Ectodermal cell (in vitro differentiated cells): ENCODE measurements around the gene TMEM14C.

Experiments used
- H3K27ac ChIP-seq: 2 replicates; pipeline ENCODE4 v1.7.0; 2013; ENCODE audit warnings: mild to moderate bottlenecking, low read depth, low read length; ENCODE audit not compliant: insufficient read depth, poor library complexity, severe bottlenecking
- H3K27me3 ChIP-seq: 2 replicates; pipeline ENCODE4 v1.7.0; 2013; ENCODE audit warnings: mild to moderate bottlenecking, low read length; ENCODE audit not compliant: insufficient read depth, control insufficient read depth, poor library complexity, severe bottlenecking
- H3K36me3 ChIP-seq: one replicate; pipeline ENCODE4 v1.7.0; 2013; ENCODE audit warnings: low read length; ENCODE audit not compliant: control insufficient read depth, insufficient read depth
- H3K4me1 ChIP-seq: one replicate; pipeline ENCODE4 v1.7.0; 2013; ENCODE audit warnings: low read length; ENCODE audit not compliant: control insufficient read depth, insufficient read depth
- H3K4me3 ChIP-seq: 2 replicates; pipeline ENCODE4 v1.7.0; 2013; ENCODE audit warnings: low read depth, low read length, control low read depth; ENCODE audit not compliant: insufficient read depth
- H3K9me3 ChIP-seq: 2 replicates; pipeline ENCODE4 v1.7.0; 2013; ENCODE audit warnings: mild to moderate bottlenecking, low read length, moderate library complexity; ENCODE audit not compliant: control insufficient read depth
- WGBS, 2 experiments: methylation state at CpG; one replicate each; pipeline ENCODE4 v1.1.7; 2013; ENCODE audit warnings: missing lambda C conversion rate in 2 of 2; 5-methylcytosine and 5-hydroxymethylcytosine counted together

TMEM14C gene

GRCh38 chr6:10759312-10759839, 36.5 kb downstream of the TMEM14C start:
- Histone ChIP-seq H3K36me3 (peaks cover 10% of the 10 kb centered on the region), H3K27ac (no peak overlapping the region), H3K9me3 (no peaks in the 10 kb centered on the region), H3K4me3 (no peak overlapping the region), H3K4me1 (no peaks in the 10 kb centered on the region), H3K27me3 (no peaks in the 10 kb centered on the region)
- 85 to 92% methylated on average over 3 of the region's 3 CpGs for WGBS, 2 experiments

GRCh38 chr6:10759884-10760329, 37.0 kb downstream of the TMEM14C start:
- WGBS, 2 experiments: 92% methylated on average over 6 of the region's 6 CpGs

GRCh38 chr6:10763006-10763405, 40.1 kb downstream of the TMEM14C start:
- 91 to 100% methylated on average over 1 to 2 of the region's 2 CpGs for WGBS, 2 experiments
- H3K4me3 ChIP-seq: no peak overlapping the region
- H3K4me1 ChIP-seq: no peaks in the 10 kb centered on the region
- no peak overlapping the region for H3K27ac ChIP-seq
- no peaks in the 10 kb centered on the region for H3K9me3 ChIP-seq
- H3K27me3 ChIP-seq: no peaks in the 10 kb centered on the region
- peaks cover 5% of the 10 kb centered on the region for H3K36me3 ChIP-seq

More at GRCh38 chr6:10759884-10760329, 37.0 kb downstream of the TMEM14C start:
- H3K4me1 ChIP-seq: no peaks in the 10 kb centered on the region
- no peaks in the 10 kb centered on the region for H3K27me3 ChIP-seq
- no peaks in the 10 kb centered on the region for H3K9me3 ChIP-seq
- peaks cover 10% of the 10 kb centered on the region for H3K36me3 ChIP-seq
- no peak overlapping the region for H3K4me3 ChIP-seq
- H3K27ac ChIP-seq: no peak overlapping the region

GRCh38 chr6:10769419-10769818, 46.5 kb downstream of the TMEM14C start:
- Histone ChIP-seq H3K36me3 (no peaks in the 10 kb centered on the region), H3K4me3 (no peak overlapping the region), H3K9me3 (no peaks in the 10 kb centered on the region), H3K4me1 (no peaks in the 10 kb centered on the region), H3K27ac (no peak overlapping the region), H3K27me3 (no peaks in the 10 kb centered on the region)
- 95 to 96% methylated on average over 3 of the region's 3 CpGs for WGBS, 2 experiments

GRCh38 chr6:10771371-10771894, 48.6 kb downstream of the TMEM14C start:
- Histone ChIP-seq H3K4me3 (no peak overlapping the region), H3K9me3 (no peaks in the 10 kb centered on the region), H3K36me3 (peaks cover 6% of the 10 kb centered on the region), H3K4me1 (no peaks in the 10 kb centered on the region), H3K27me3 (no peaks in the 10 kb centered on the region), H3K27ac (no peak overlapping the region)
- WGBS, 2 experiments: 91% methylated on average over 12 of the region's 12 CpGs

GRCh38 chr6:10778230-10778629, 55.4 kb downstream of the TMEM14C start:
- Histone ChIP-seq H3K36me3 (peaks cover 6% of the 10 kb centered on the region), H3K27ac (no peak overlapping the region), H3K9me3 (no peaks in the 10 kb centered on the region), H3K4me1 (no peaks in the 10 kb centered on the region), H3K27me3 (no peaks in the 10 kb centered on the region), H3K4me3 (no peak overlapping the region)
- 99 to 100% methylated on average over 3 of the region's 3 CpGs for WGBS, 2 experiments

GRCh38 chr6:10779076-10779475, 56.2 kb downstream of the TMEM14C start:
- Histone ChIP-seq H3K9me3 (no peaks in the 10 kb centered on the region), H3K4me3 (no peak overlapping the region), H3K27me3 (no peaks in the 10 kb centered on the region), H3K4me1 (no peaks in the 10 kb centered on the region), H3K27ac (no peak overlapping the region), H3K36me3 (peaks cover 6% of the 10 kb centered on the region)
- WGBS, 2 experiments: 95 to 97% methylated on average over 8 of the region's 8 CpGs
